ENCODE results near the gene PARD6B. TPM values are rescaled to one million over a fixed set of nuclear protein-coding genes. Genes with fewer than 3 reads are reported as not detected.

The PARD6B gene
- polyA plus RNA-seq, 1 donor from 2014 or later: 5.9 TPM

GRCh38 chr20:50726955-50727791, 4.2 kb upstream of the PARD6B start:
- no peaks in the 10 kb centered on the region for H3K9me2 ChIP-seq (ENCODE audit: insufficient read depth, low read length)
- H3K4me2 ChIP-seq (ENCODE audit: low read length): no peak overlapping the region
- no peak for TF ChIP-seq REST (IDR thresholded peaks at IDR 0.05; ENCODE audit: borderline replicate concordance)
- TF ChIP-seq POLR2AphosphoS5 (IDR thresholded peaks at IDR 0.05): no peak
- no peak for TF ChIP-seq EP300 (conservative IDR thresholded peaks at IDR 0.05; ENCODE audit: poor library complexity, severe bottlenecking)
- no peak for TF ChIP-seq CTCF (IDR thresholded peaks at IDR 0.05; ENCODE audit: poor library complexity, severe bottlenecking)
- no peak for TF ChIP-seq RAD21 (conservative IDR thresholded peaks at IDR 0.05)
- no peak for TF ChIP-seq SMC3 (conservative IDR thresholded peaks at IDR 0.05; ENCODE audit: poor library complexity)
- TF ChIP-seq MXI1 (conservative IDR thresholded peaks at IDR 0.05; ENCODE audit: poor library complexity, severe bottlenecking): no peak
- TF ChIP-seq TAF1 (IDR thresholded peaks at IDR 0.05; ENCODE audit: low read depth): no peak
- no peak for TF ChIP-seq EZH2 (IDR thresholded peaks at IDR 0.05; ENCODE audit: borderline replicate concordance, insufficient read depth, low read length, poor library complexity, severe bottlenecking)
- H2AFZ ChIP-seq (ENCODE audit: low read depth, low read length): no peak overlapping the region
- no peaks in the 10 kb centered on the region for H3K79me2 ChIP-seq (replicated peaks; ENCODE audit: insufficient read depth, low read length)
- H3F3A ChIP-seq (ENCODE audit: insufficient read depth, low read length, poor library complexity, severe bottlenecking): no peaks in the 10 kb centered on the region
- H3K4me3 ChIP-seq (ENCODE audit: low read length): no peak overlapping the region
- H3K27ac ChIP-seq (ENCODE audit: low read length): no peak overlapping the region
- H3K9me3 ChIP-seq (ENCODE audit: low read length): no peaks in the 10 kb centered on the region
- H3K9ac ChIP-seq (ENCODE audit: low read length): no peak overlapping the region
- no peaks in the 10 kb centered on the region for H3K36me3 ChIP-seq (ENCODE audit: insufficient read depth, low read length)
- H3K27me3 ChIP-seq (ENCODE audit: insufficient read depth, low read depth, low read length): no peaks in the 10 kb centered on the region
- H4K20me1 ChIP-seq (ENCODE audit: insufficient read depth): no peaks in the 10 kb centered on the region

GRCh38 chr20:50727792-50728485, 3.4 kb upstream of the PARD6B start:
- no peak overlapping the region for H2AFZ ChIP-seq (ENCODE audit: low read depth, low read length)
- H3K9me2 ChIP-seq (ENCODE audit: insufficient read depth, low read length): no peaks in the 10 kb centered on the region
- no peak overlapping the region for H3K9ac ChIP-seq (ENCODE audit: low read length)
- no peak overlapping the region for H3K27ac ChIP-seq (ENCODE audit: low read length)
- TF ChIP-seq SMC3 (conservative IDR thresholded peaks at IDR 0.05; ENCODE audit: poor library complexity) (no peak), EP300 (conservative IDR thresholded peaks at IDR 0.05; ENCODE audit: poor library complexity, severe bottlenecking) (no peak), CTCF (IDR thresholded peaks at IDR 0.05; ENCODE audit: poor library complexity, severe bottlenecking) (no peak), TAF1 (IDR thresholded peaks at IDR 0.05; ENCODE audit: low read depth) (no peak), REST (IDR thresholded peaks at IDR 0.05; ENCODE audit: borderline replicate concordance) (no peak), POLR2AphosphoS5 (IDR thresholded peaks at IDR 0.05) (no peak), MXI1 (conservative IDR thresholded peaks at IDR 0.05; ENCODE audit: poor library complexity, severe bottlenecking) (no peak), RAD21 (conservative IDR thresholded peaks at IDR 0.05) (no peak), EZH2 (IDR thresholded peaks at IDR 0.05; ENCODE audit: borderline replicate concordance, insufficient read depth, low read length, poor library complexity, severe bottlenecking) (no peak)
- H3K4me3 ChIP-seq (ENCODE audit: low read length): no peak overlapping the region
- H3F3A ChIP-seq (ENCODE audit: insufficient read depth, low read length, poor library complexity, severe bottlenecking): peaks cover 3% of the 10 kb centered on the region
- H3K79me2 ChIP-seq (replicated peaks; ENCODE audit: insufficient read depth, low read length): peaks cover 7% of the 10 kb centered on the region
- H3K9me3 ChIP-seq (ENCODE audit: low read length): no peaks in the 10 kb centered on the region
- H3K27me3 ChIP-seq (ENCODE audit: insufficient read depth, low read depth, low read length): no peaks in the 10 kb centered on the region
- no peaks in the 10 kb centered on the region for H3K36me3 ChIP-seq (ENCODE audit: insufficient read depth, low read length)
- no peak overlapping the region for H3K4me2 ChIP-seq (ENCODE audit: low read length)
- no peaks in the 10 kb centered on the region for H4K20me1 ChIP-seq (ENCODE audit: insufficient read depth)

All from neural cell (in vitro differentiated cells).